Measurements from ENCODE around the gene CDH23. TPM values are rescaled to one million over a fixed set of nuclear protein-coding genes. Genes with fewer than 3 reads are reported as not detected.

Gene CDH23
- total and polyA plus RNA-seq, 2 donors from 2014 or later = 1.1 to 6.4 TPM

DNA sequence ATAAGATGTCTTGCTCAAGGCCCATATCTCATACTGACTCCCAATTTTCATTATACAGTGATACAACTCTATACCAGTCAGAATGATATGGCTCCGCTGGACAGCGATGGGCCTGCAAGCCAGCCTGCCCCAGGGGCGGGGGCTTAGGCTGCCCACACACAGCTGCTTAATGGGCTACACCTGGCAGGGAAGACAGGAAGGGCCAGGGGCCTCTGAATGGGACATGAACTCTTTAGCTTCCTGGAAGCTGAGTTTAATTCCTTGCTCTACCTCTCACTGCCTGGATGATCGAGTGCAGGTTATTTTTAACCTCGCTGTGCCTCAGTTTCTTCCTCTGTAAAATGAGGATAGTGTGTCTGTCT is 210.3 kb downstream of the CDH23 start:
- DNase-seq (no peak), FAIRE-seq (no peak)
- Histone ChIP-seq H3K4me3 (ENCODE audit: low read length in 3 of 3) (no peak overlapping the region), H3K36me3 (ENCODE audit: control insufficient read depth in 2 of 3, insufficient read depth in 3 of 3, low read length in 3 of 3) (no peaks in the 10 kb centered on the region), H3K27ac (ENCODE audit: low read depth in 2 of 2, low read length in 2 of 2) (no peak overlapping the region), H3K9me3 (ENCODE audit: control insufficient read depth in 2 of 3, insufficient read depth in 1 of 3, low read length in 3 of 3) (no peaks in the 10 kb centered on the region), H3K9ac (ENCODE audit: low read length in 3 of 3) (no peak overlapping the region), H3K4me1 (ENCODE audit: control insufficient read depth in 2 of 3, insufficient read depth in 2 of 3, low read depth in 1 of 3, low read length in 3 of 3) (peaks cover 0 to 2% (median 0%) of the 10 kb centered on the region in 3 donors), H3K27me3 (ENCODE audit: control insufficient read depth, insufficient read depth, low read length) (no peaks in the 10 kb centered on the region)
- TF ChIP-seq CTCF (IDR thresholded peaks at IDR 0.05; ENCODE audit: borderline replicate concordance, extremely low read depth, insufficient read depth) = no peak
- intact Hi-C loops (cut with DNase I) = no loop called here

GRCh38 chr10:71608819-71609768 is 212.4 kb downstream of the CDH23 start:
- intact Hi-C loops (cut with DNase I) = no loop called here
- H3K9ac ChIP-seq (ENCODE audit: low read length in 3 of 3) = no peak overlapping the region
- H3K9me3 ChIP-seq (ENCODE audit: control insufficient read depth in 2 of 3, insufficient read depth in 1 of 3, low read length in 3 of 3) = no peaks in the 10 kb centered on the region
- DNase-seq (peak; percentile 88 to 92 (median 89)), FAIRE-seq (no peak)
- peak; percentile 92 for TF ChIP-seq CTCF (IDR thresholded peaks at IDR 0.05; ENCODE audit: borderline replicate concordance, extremely low read depth, insufficient read depth)
- no peak overlapping the region for H3K4me3 ChIP-seq (ENCODE audit: low read length in 3 of 3)
- no peak overlapping the region for H3K27ac ChIP-seq (ENCODE audit: low read depth in 2 of 2, low read length in 2 of 2)
- no peaks in the 10 kb centered on the region for H3K36me3 ChIP-seq (ENCODE audit: control insufficient read depth in 2 of 3, insufficient read depth in 3 of 3, low read length in 3 of 3)
- H3K4me1 ChIP-seq (ENCODE audit: control insufficient read depth in 2 of 3, insufficient read depth in 2 of 3, low read depth in 1 of 3, low read length in 3 of 3) = peaks cover 0 to 11% (median 7%) of the 10 kb centered on the region in 3 donors
- no peaks in the 10 kb centered on the region for H3K27me3 ChIP-seq (ENCODE audit: control insufficient read depth, insufficient read depth, low read length)

- H3K9me3 ChIP-seq (ENCODE audit: control insufficient read depth in 2 of 3, insufficient read depth in 1 of 3, low read length in 3 of 3) = no peaks in the 10 kb centered on the region
- no peak overlapping the region for H3K9ac ChIP-seq (ENCODE audit: low read length in 3 of 3)
- H3K36me3 ChIP-seq (ENCODE audit: control insufficient read depth in 2 of 3, insufficient read depth in 3 of 3, low read length in 3 of 3) = no peaks in the 10 kb centered on the region
- H3K27me3 ChIP-seq (ENCODE audit: control insufficient read depth, insufficient read depth, low read length) = no peaks in the 10 kb centered on the region
- TF ChIP-seq CTCF (IDR thresholded peaks at IDR 0.05; ENCODE audit: borderline replicate concordance, extremely low read depth, insufficient read depth) = no peak
- H3K27ac ChIP-seq (ENCODE audit: low read depth in 2 of 2, low read length in 2 of 2) = no peak overlapping the region
- no peak overlapping the region for H3K4me3 ChIP-seq (ENCODE audit: low read length in 3 of 3)
- DNase-seq (no peak), FAIRE-seq (no peak)
- intact Hi-C loops (cut with DNase I) = no loop called here
- H3K4me1 ChIP-seq (ENCODE audit: control insufficient read depth in 2 of 3, insufficient read depth in 2 of 3, low read depth in 1 of 3, low read length in 3 of 3) = peaks cover 0 to 13% (median 12%) of the 10 kb centered on the region in 3 donors
These were observed 213.9 kb downstream of the CDH23 start for GRCh38 chr10:71610651-71611050.

Measured in kidney (tissue), 14 donors.